ENCODE results near the gene NUP107. TPM values are rescaled to one million over a fixed set of nuclear protein-coding genes. Genes with fewer than 3 reads are reported as not detected.

Gene NUP107
- total RNA-seq, 2 experiments from 2014 or later: 37.2 to 38.7 TPM

DNA sequence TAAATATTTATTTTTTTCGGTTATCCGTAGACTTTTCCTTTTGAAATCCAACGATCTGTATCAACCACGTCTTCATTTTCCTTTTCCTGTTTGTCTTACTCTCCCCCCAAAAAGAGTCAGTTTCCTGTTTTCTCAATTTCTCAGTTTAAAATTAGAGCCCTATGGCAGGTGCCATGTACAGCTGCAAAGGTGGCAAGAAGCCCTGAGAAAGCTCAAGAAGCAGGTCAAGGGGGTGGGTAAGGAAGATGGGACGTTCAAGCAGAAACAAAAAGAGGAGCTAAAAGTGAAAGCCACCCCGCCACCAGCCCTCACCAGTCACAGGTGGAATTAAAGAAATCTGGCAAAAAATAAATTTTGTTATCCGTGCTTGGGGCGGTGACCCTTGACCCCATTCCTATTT lies 85.9 kb downstream of the NUP107 start:
- CTCF ChIA-PET: no interaction called here
- H3K4me1 Mint-ChIP-seq (ENCODE audit: low read depth): peaks cover 31% of the 10 kb centered on the region

GRCh38 chr12:68773582-68773981 lies 86.8 kb downstream of the NUP107 start:
- Histone ChIP-seq H3K4me3 (ENCODE audit: low read length) (no peak overlapping the region), H3K27ac (ENCODE audit: low read depth in 1 of 2, low read length in 2 of 2) (peak overlapping the region in 1 of 2 donors; percentile 7), H3K36me3 (ENCODE audit: insufficient read depth, low read length) (no peaks in the 10 kb centered on the region), H3K9me3 (ENCODE audit: control insufficient read depth in 1 of 2, insufficient read depth in 1 of 2, low read length in 2 of 2) (no peaks in the 10 kb centered on the region), H3K27me3 (ENCODE audit: control insufficient read depth in 1 of 2, insufficient read depth in 2 of 2, low read length in 2 of 2) (no peaks in the 10 kb centered on the region), H3K4me1 (ENCODE audit: insufficient read depth, low read length) (peaks cover 10% of the 10 kb centered on the region)
- ChIA-PET POLR2A (interaction anchor here (1.2 to 1.3 kb wide), 2 partner anchors 27 to 35 kb away, joined by 5 to 15 read pairs; partner anchors contain the start of genes MDM2 and SLC35E3), CTCF (no interaction called here)
- no peaks in the 10 kb centered on the region for H3K27me3 Mint-ChIP-seq
- peaks cover 31% of the 10 kb centered on the region for H3K4me1 Mint-ChIP-seq (ENCODE audit: low read depth)
- TF ChIP-seq, protein P1, sequence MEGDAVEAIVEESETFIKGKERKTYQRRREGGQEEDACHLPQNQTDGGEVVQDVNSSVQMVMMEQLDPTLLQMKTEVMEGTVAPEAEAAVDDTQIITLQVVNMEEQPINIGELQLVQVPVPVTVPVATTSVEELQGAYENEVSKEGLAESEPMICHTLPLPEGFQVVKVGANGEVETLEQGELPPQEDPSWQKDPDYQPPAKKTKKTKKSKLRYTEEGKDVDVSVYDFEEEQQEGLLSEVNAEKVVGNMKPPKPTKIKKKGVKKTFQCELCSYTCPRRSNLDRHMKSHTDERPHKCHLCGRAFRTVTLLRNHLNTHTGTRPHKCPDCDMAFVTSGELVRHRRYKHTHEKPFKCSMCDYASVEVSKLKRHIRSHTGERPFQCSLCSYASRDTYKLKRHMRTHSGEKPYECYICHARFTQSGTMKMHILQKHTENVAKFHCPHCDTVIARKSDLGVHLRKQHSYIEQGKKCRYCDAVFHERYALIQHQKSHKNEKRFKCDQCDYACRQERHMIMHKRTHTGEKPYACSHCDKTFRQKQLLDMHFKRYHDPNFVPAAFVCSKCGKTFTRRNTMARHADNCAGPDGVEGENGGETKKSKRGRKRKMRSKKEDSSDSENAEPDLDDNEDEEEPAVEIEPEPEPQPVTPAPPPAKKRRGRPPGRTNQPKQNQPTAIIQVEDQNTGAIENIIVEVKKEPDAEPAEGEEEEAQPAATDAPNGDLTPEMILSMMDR (IDR thresholded peaks at IDR 0.05): no peak
- H3K27ac Mint-ChIP-seq: peak overlapping the region; percentile 72
- DNase-seq (no peak), ATAC-seq (ENCODE audit: poor library complexity) (no peak)
- H3K36me3 Mint-ChIP-seq (ENCODE audit: low read depth): no peaks in the 10 kb centered on the region
- no peak overlapping the region for H3K4me3 Mint-ChIP-seq
- intact Hi-C loops (cut with DNase I, micrococcal nuclease): no loop called here
- no peaks in the 10 kb centered on the region for H3K9me3 Mint-ChIP-seq

More for the DNA sequence above, 85.9 kb downstream of the NUP107 start:
- H3K9me3 Mint-ChIP-seq: no peaks in the 10 kb centered on the region
- Histone ChIP-seq H3K9me3 (ENCODE audit: control insufficient read depth in 1 of 2, insufficient read depth in 1 of 2, low read length in 2 of 2) (no peaks in the 10 kb centered on the region), H3K36me3 (ENCODE audit: insufficient read depth, low read length) (no peaks in the 10 kb centered on the region), H3K27ac (ENCODE audit: low read depth in 1 of 2, low read length in 2 of 2) (no peak overlapping the region), H3K4me3 (ENCODE audit: low read length) (no peak overlapping the region), H3K4me1 (ENCODE audit: insufficient read depth, low read length) (peaks cover 10% of the 10 kb centered on the region), H3K27me3 (ENCODE audit: control insufficient read depth in 1 of 2, insufficient read depth in 2 of 2, low read length in 2 of 2) (no peaks in the 10 kb centered on the region)
- H3K27ac Mint-ChIP-seq: peak overlapping the region; percentile 72
- POLR2A ChIA-PET: interaction anchor here (1.2 to 1.3 kb wide), 2 partner anchors 26 to 35 kb away, joined by 5 to 15 read pairs; partner anchors contain the start of genes MDM2 and SLC35E3
- no peak for ATAC-seq (ENCODE audit: poor library complexity)
- no peaks in the 10 kb centered on the region for H3K27me3 Mint-ChIP-seq
- intact Hi-C loops (cut with DNase I, micrococcal nuclease): no loop called here
- H3K36me3 Mint-ChIP-seq (ENCODE audit: low read depth): no peaks in the 10 kb centered on the region
- peak in 1 of 14 experiments; percentile 23 for DNase-seq
- TF ChIP-seq, protein P1 (IDR thresholded peaks at IDR 0.05): no peak
- peak overlapping the region; percentile 43 for H3K4me3 Mint-ChIP-seq

DNA sequence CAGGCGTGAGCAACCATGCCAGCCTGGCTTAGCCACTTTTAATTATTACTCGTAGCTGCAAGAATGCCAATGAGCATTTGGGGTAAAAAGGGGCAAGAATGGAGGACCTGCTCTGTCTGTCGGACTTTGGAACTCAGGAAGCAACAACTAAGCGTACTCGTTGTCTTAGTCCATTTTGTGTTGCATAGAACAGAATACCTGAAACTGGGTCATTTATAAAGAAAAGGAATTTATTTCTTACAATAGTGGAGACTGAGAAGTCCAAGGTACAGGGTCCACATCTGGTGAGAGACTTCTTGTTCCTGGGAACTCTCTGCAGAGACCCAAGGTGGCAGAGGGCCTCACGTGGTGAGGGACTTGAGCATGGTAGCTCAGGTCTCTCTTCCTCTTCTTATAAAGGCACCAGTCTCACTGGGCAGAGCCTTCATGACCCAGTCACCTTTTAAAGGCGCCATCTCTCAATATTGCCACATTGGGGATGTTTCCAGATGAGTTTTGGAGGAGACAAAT lies 88.4 kb downstream of the NUP107 start:
- H3K27me3 Mint-ChIP-seq: no peaks in the 10 kb centered on the region
- ATAC-seq (ENCODE audit: poor library complexity) (no peak), DNase-seq (no peak)
- no peaks in the 10 kb centered on the region for H3K9me3 Mint-ChIP-seq
- H3K27me3 ChIP-seq (ENCODE audit: control insufficient read depth in 1 of 2, insufficient read depth in 2 of 2, low read length in 2 of 2): no peaks in the 10 kb centered on the region
- intact Hi-C loops (cut with DNase I, micrococcal nuclease): no loop called here
- H3K9me3 ChIP-seq (ENCODE audit: control insufficient read depth in 1 of 2, insufficient read depth in 1 of 2, low read length in 2 of 2): no peaks in the 10 kb centered on the region
- no peaks in the 10 kb centered on the region for H3K36me3 Mint-ChIP-seq (ENCODE audit: low read depth)
- H3K4me1 ChIP-seq (ENCODE audit: insufficient read depth, low read length): peaks cover 10% of the 10 kb centered on the region
- H3K4me3 ChIP-seq (ENCODE audit: low read length): no peak overlapping the region
- H3K36me3 ChIP-seq (ENCODE audit: insufficient read depth, low read length): no peaks in the 10 kb centered on the region
- POLR2A ChIA-PET: no interaction called here
- peaks cover 28% of the 10 kb centered on the region for H3K4me1 Mint-ChIP-seq (ENCODE audit: low read depth)
- no peak overlapping the region for H3K4me3 Mint-ChIP-seq
- CTCF ChIA-PET: no interaction called here
- no peak overlapping the region for H3K27ac Mint-ChIP-seq
- TF ChIP-seq, protein P1 (IDR thresholded peaks at IDR 0.05): no peak
- H3K27ac ChIP-seq (ENCODE audit: low read depth in 1 of 2, low read length in 2 of 2): no peak overlapping the region

All from CD4-positive, alpha-beta T cell (primary cell).